B cell (primary cell): ENCODE data around the gene TMEM239. TPM values are rescaled to one million over a fixed set of nuclear protein-coding genes. Genes with fewer than 3 reads are reported as not detected.
"Not testable (repeated sequence)": the region's sequence is repeated elsewhere in the genome, so short reads cannot be mapped to it uniquely, and the experiment has no call there.

ENCODE experiments used
- ATAC-seq: fragments of 200-7000 bp; cut with Tn5 transposase; one replicate; pipeline ENCODE4 v1.10.0; 2021; ENCODE audit warnings: low read depth, mild to moderate bottlenecking, moderate number of reproducible peaks, moderate library complexity
- CTCF ChIA-PET: fragments of 350-600 bp; sonication (Branson Sonifier 250); formaldehyde crosslinking; loops from one replicate; lab custom pipeline; 2021; ENCODE audit warnings: antibody characterized with exemption, inconsistent platforms; lab: Charles Lee
- POLR2A ChIA-PET: fragments of 350-600 bp; sonication (Branson Sonifier 250); formaldehyde crosslinking; loops from one replicate; lab custom pipeline; 2021; ENCODE audit warnings: antibody characterized with exemption; lab: Charles Lee
- DNase-seq: peaks from one replicate; pipeline ENCODE4 v3.0.0; 2013
- H2AFZ ChIP-seq: 2 replicates; pipeline ENCODE4 v1.6.1; 2012; ENCODE audit warnings: mild to moderate bottlenecking, low read depth, low read length; ENCODE audit not compliant: insufficient read depth, poor library complexity, severe bottlenecking
- H3K27ac ChIP-seq, 2 donors: 1 replicate in 1 of 2; 2 replicates in 1 of 2; pipeline ENCODE4 v1.5.1; 2012 to 2013; ENCODE audit warnings: low read length in 2 of 2, mild to moderate bottlenecking in 2 of 2, moderate library complexity in 1 of 2
- H3K27me3 ChIP-seq, 4 experiments: fragments of 200-600 bp in 1 of 4; sonication (generic) in 1 of 4; replicated peaks in 1 of 4; 1 replicate in 2 of 4; 2 replicates in 2 of 4; pipeline versions ENCODE4 v1.6.1 to v1.7.0; 2013 to 2016; ENCODE audit warnings: low read length in 3 of 4, mild to moderate bottlenecking in 2 of 4, mixed read lengths in 1 of 4, moderate library complexity in 1 of 4; ENCODE audit not compliant: insufficient read depth in 4 of 4, control insufficient read depth in 3 of 4; ENCODE audit errors: control extremely low read depth in 1 of 4
- H3K36me3 ChIP-seq, 2 experiments: replicated peaks in 1 of 2; 1 replicate in 1 of 2; 2 replicates in 1 of 2; pipeline versions ENCODE4 v1.6.1 to v1.7.1; 2013; ENCODE audit warnings: low read length in 1 of 2; ENCODE audit not compliant: insufficient read depth in 2 of 2, control insufficient read depth in 1 of 2; ENCODE audit errors: control extremely low read depth in 1 of 2, extremely low read depth in 1 of 2
- H3K4me1 ChIP-seq, 2 donors: fragments of 200-600 bp in 1 of 2; sonication (generic) in 1 of 2; 1 replicate in 1 of 2; 2 replicates in 1 of 2; pipeline versions ENCODE4 v1.5.1 to v1.6.1; 2013 to 2017; ENCODE audit warnings: low read length in 2 of 2; ENCODE audit not compliant: control insufficient read depth in 2 of 2, insufficient read depth in 2 of 2
- H3K4me2 ChIP-seq: replicated peaks from 2 replicates; pipeline ENCODE3; 2012; ENCODE audit warnings: mild to moderate bottlenecking, low read depth, low read length; ENCODE audit not compliant: poor library complexity, severe bottlenecking
- H3K4me3 ChIP-seq, 5 experiments: fragments of 200-600 bp in 1 of 5; sonication (generic) in 1 of 5; 1 replicate in 3 of 5; 2 replicates in 2 of 5; pipeline versions ENCODE4 v1.5.1 to v1.7.0; 2011 to 2016; ENCODE audit warnings: low read length in 4 of 5, mild to moderate bottlenecking in 4 of 5, low read depth in 2 of 5, control low read depth in 1 of 5, moderate library complexity in 1 of 5; ENCODE audit not compliant: insufficient read depth in 1 of 5; ENCODE audit errors: control extremely low read depth in 1 of 5, extremely low read depth in 1 of 5
- H3K79me2 ChIP-seq: fragments of 200-600 bp; sonication (generic); one replicate; pipeline ENCODE4 v1.6.0; 2016; ENCODE audit warnings: low read length; ENCODE audit not compliant: control insufficient read depth, insufficient read depth
- H3K9ac ChIP-seq: fragments of 200-600 bp; sonication (generic); 2 replicates; pipeline ENCODE4 v1.6.1; 2017; ENCODE audit warnings: mild to moderate bottlenecking, low read length, moderate library complexity
- H3K9me3 ChIP-seq, 3 donors: one replicate each; pipeline versions ENCODE4 v1.6.1 to v1.7.1; 2013; ENCODE audit warnings: low read length in 2 of 3; ENCODE audit not compliant: control insufficient read depth in 2 of 3, insufficient read depth in 1 of 3; ENCODE audit errors: control extremely low read depth in 1 of 3
- H4K20me1 ChIP-seq: 2 replicates; pipeline ENCODE4 v1.6.0; 2012; ENCODE audit warnings: mild to moderate bottlenecking, low read length; ENCODE audit not compliant: insufficient read depth, control insufficient read depth, poor library complexity, severe bottlenecking
- H3K27ac Mint-ChIP-seq: one replicate; pipeline ENCODE4 v1.8.0; 2021; ENCODE audit warnings: mixed read lengths
- H3K27me3 Mint-ChIP-seq: one replicate; pipeline ENCODE4 v1.8.0; 2021; ENCODE audit warnings: mixed read lengths
- H3K4me1 Mint-ChIP-seq: one replicate; pipeline ENCODE4 v1.8.0; 2021; ENCODE audit warnings: mixed read lengths
- H3K4me3 Mint-ChIP-seq: one replicate; pipeline ENCODE4 v1.8.0; 2021; ENCODE audit warnings: mixed read lengths
- H3K9me3 Mint-ChIP-seq: one replicate; pipeline ENCODE4 v1.8.0; 2022; ENCODE audit warnings: mixed read lengths; ENCODE audit not compliant: insufficient read depth
- EZH2 ChIP-seq: IDR thresholded peaks from 2 replicates; pipeline ENCODE4 v1.6.1; 2012; ENCODE audit warnings: borderline replicate concordance, low read depth, mild to moderate bottlenecking, moderate library complexity, low read length; ENCODE audit not compliant: insufficient read depth, poor library complexity, severe bottlenecking
- WGBS: methylation state at CpG from one replicate; pipeline ENCODE4 v1.1.5; 2013; ENCODE audit warnings: missing lambda C conversion rate; ENCODE audit not compliant: insufficient coverage; 5-methylcytosine and 5-hydroxymethylcytosine counted together
- intact Hi-C: fragments of 100-400 bp; cut with micrococcal nuclease; formaldehyde crosslinking; loops from one replicate; pipeline ENCODE4 v1.10.0; 2022
- polyA plus RNA-seq: library from polyadenylated mRNA; depleted of rRNA; stranded (reverse); fragments of >200 nt; gene quantifications from 2 replicates; pipeline ENCODE4 v1.2.3, GENCODE V29; 2012
- total RNA-seq, 2 donors: library from RNA; stranded (reverse); fragments of 120-200 nt in 1 of 2; gene quantifications; 1 replicate in 1 of 2; 2 replicates in 1 of 2; pipeline versions ENCODE4 v1.2.3 to v1.2.4, GENCODE V29; 2013 to 2022
- TF ChIP-seq, protein P1 (sequence below): fragments of 200-600 bp; IDR thresholded peaks from one replicate; pipeline ENCODE4 v1.8.0; 2022; ENCODE audit warnings: antibody characterized with exemption, mild to moderate bottlenecking

TMEM239 gene
- total and polyA plus RNA-seq, 2 donors (not counting 1 experiment from before 2014, with no cell fraction given) = not detected

DNA sequence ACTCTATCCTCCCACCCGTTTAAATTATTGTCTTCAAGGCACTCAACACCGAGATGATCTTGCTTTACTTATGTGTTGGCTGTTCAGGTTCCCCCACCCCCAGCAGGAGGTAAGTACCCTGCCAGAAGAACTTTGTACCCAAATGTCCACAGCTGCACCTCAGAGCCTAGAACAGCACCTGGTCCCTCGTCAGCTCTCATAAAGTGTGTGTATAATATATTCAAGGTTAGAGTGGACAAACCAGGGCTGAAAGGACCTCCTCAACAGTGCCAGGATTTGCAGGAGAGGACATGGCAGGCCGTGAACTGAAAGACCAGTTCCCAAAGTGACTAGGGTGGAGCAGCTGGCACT, 9.8 kb upstream of the TMEM239 start:
- ChIA-PET CTCF (no interaction called here), POLR2A (no interaction called here)
- peaks cover 0 to 27% (median 13%) of the 10 kb centered on the region in 4 experiments for H3K27me3 ChIP-seq
- WGBS = 67% methylated on average over 1 of the region's 4 CpGs
- peaks cover 2 to 3% of the 10 kb centered on the region in 2 donors for H3K4me1 ChIP-seq
- ATAC-seq = no peak
- no peak overlapping the region for H3K9ac ChIP-seq
- TF ChIP-seq, protein P1, sequence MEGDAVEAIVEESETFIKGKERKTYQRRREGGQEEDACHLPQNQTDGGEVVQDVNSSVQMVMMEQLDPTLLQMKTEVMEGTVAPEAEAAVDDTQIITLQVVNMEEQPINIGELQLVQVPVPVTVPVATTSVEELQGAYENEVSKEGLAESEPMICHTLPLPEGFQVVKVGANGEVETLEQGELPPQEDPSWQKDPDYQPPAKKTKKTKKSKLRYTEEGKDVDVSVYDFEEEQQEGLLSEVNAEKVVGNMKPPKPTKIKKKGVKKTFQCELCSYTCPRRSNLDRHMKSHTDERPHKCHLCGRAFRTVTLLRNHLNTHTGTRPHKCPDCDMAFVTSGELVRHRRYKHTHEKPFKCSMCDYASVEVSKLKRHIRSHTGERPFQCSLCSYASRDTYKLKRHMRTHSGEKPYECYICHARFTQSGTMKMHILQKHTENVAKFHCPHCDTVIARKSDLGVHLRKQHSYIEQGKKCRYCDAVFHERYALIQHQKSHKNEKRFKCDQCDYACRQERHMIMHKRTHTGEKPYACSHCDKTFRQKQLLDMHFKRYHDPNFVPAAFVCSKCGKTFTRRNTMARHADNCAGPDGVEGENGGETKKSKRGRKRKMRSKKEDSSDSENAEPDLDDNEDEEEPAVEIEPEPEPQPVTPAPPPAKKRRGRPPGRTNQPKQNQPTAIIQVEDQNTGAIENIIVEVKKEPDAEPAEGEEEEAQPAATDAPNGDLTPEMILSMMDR = no peak
- TF ChIP-seq EZH2 = no peak
- Mint-ChIP-seq H3K4me1 (peaks cover 4% of the 10 kb centered on the region), H3K27ac (no peak overlapping the region), H3K27me3 (peaks cover 56% of the 10 kb centered on the region), H3K4me3 (no peak overlapping the region), H3K9me3 (no peaks in the 10 kb centered on the region)
- intact Hi-C loops = no loop called here
- H3K4me3 ChIP-seq = no peak overlapping the region
- no peaks in the 10 kb centered on the region for H4K20me1 ChIP-seq
- no peak for DNase-seq
- H3K27ac ChIP-seq = no peak overlapping the region
- no peaks in the 10 kb centered on the region for H3K36me3 ChIP-seq
- no peak overlapping the region for H2AFZ ChIP-seq
- H3K79me2 ChIP-seq = no peaks in the 10 kb centered on the region
- no peak overlapping the region for H3K4me2 ChIP-seq
- peaks cover 0 to 2% (median 0%) of the 10 kb centered on the region in 3 donors for H3K9me3 ChIP-seq

DNA sequence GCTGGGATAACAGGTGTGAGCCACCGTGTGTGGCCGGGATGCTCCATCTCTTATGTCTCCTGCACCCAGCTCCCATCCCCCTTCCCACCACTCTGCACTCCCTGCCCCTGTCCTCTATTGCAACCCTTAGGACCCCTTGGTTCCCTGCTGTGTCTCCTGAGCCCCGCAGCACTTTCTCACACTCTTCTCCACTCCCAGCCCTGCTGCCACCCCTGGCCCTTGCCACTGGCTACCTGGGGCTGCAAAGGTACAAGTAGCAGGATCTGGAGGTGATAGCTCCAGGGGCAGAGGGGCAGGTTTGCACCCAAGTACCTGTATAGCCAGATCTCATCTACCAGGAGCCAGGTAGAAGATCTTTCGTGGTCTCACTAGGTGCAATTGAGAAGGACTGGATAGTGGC, 9.1 kb upstream of the TMEM239 start:
- Mint-ChIP-seq H3K27ac (no peak overlapping the region), H3K9me3 (no peaks in the 10 kb centered on the region), H3K4me1 (no peaks in the 10 kb centered on the region), H3K4me3 (no peak overlapping the region), H3K27me3 (peaks cover 57% of the 10 kb centered on the region)
- Histone ChIP-seq H3K4me2 (no peak overlapping the region), H3K9me3 (peaks cover 0 to 2% (median under 1%) of the 10 kb centered on the region in 3 donors), H3K27ac (no peak overlapping the region), H3K9ac (no peak overlapping the region), H3K4me3 (no peak overlapping the region), H3K36me3 (no peaks in the 10 kb centered on the region), H3K4me1 (no peaks in the 10 kb centered on the region), H3K79me2 (no peaks in the 10 kb centered on the region), H2AFZ (no peak overlapping the region), H4K20me1 (no peaks in the 10 kb centered on the region), H3K27me3 (peaks cover 0 to 23% (median 14%) of the 10 kb centered on the region in 4 experiments)
- ATAC-seq (no peak), DNase-seq (no peak)
- CTCF ChIA-PET = no interaction called here
- TF ChIP-seq, protein P1 = no peak
- TF ChIP-seq EZH2 = no peak
- 89% methylated on average over 4 of the region's 4 CpGs for WGBS
- POLR2A ChIA-PET = no interaction called here
- intact Hi-C loops = no loop called here

DNA sequence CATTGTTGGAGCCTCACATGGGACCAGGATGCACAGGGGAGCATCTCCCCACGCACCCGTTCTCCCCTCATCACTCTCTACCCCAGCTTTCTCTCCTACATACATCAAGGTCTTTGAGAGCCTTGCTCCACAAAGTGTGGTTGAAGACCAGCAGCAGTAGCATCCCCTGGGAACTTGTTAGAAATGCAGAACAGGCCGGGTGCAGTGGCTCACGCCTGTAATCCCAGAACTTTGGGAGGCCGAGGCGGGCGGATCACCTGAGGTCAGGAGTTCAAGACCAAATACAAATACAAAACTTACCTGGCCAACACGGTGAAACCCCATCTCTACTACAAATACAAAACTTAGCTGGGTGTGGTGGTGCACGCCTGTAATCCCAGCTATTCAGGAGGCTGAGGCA, 8.2 kb upstream of the TMEM239 start:
- ATAC-seq, H3K4me3 Mint-ChIP-seq, H4K20me1 ChIP-seq, H3K79me2 ChIP-seq, intact Hi-C loops, H3K4me2 ChIP-seq, H3K9ac ChIP-seq, H3K36me3 ChIP-seq, DNase-seq, H3K4me3 ChIP-seq, H2AFZ ChIP-seq, H3K4me1 Mint-ChIP-seq, H3K27ac Mint-ChIP-seq, CTCF ChIA-PET, H3K4me1 ChIP-seq, H3K9me3 ChIP-seq, POLR2A ChIA-PET, H3K27ac ChIP-seq, H3K9me3 Mint-ChIP-seq: not testable (repeated sequence)
- 93% methylated on average over 6 of the region's 9 CpGs for WGBS
- H3K27me3 Mint-ChIP-seq = peaks cover 56% of the 10 kb centered on the region
- peaks cover 0 to 16% (median 12%) of the 10 kb centered on the region in 4 experiments for H3K27me3 ChIP-seq
